ENCODE measurements around the gene CAAP1.

The CAAP1 gene

GRCh38 chr9:26892251-26893029, at the start of gene CAAP1:
CAAP1 (minus strand) TSS chr9:26892802; CDS start chr9:26892715, 87 bp downstream.
- peak within 1 kb of the TSS; percentile 96 for H3K27ac ChIP-seq
- TF ChIP-seq CTCF (conservative IDR thresholded peaks at IDR 0.05), result peak; percentile 70

GRCh38 chr9:26940779-26941178, 48.2 kb upstream of the CAAP1 start:
- no peak for TF ChIP-seq CTCF (conservative IDR thresholded peaks at IDR 0.05)
- H3K27ac ChIP-seq, result no peak overlapping the region

- H3K27ac ChIP-seq, result no peak overlapping the region
- no peak for TF ChIP-seq CTCF (conservative IDR thresholded peaks at IDR 0.05)
Observed at GRCh38 chr9:26939955-26940711, 47.5 kb upstream of the CAAP1 start.

- no peak for TF ChIP-seq CTCF (conservative IDR thresholded peaks at IDR 0.05)
- no peak overlapping the region for H3K27ac ChIP-seq
Observed at GRCh38 chr9:26937816-26938371, 45.3 kb upstream of the CAAP1 start.

- no peak for TF ChIP-seq CTCF (conservative IDR thresholded peaks at IDR 0.05)
- H3K27ac ChIP-seq, result no peak overlapping the region
Observed at GRCh38 chr9:26935847-26936246, 43.2 kb upstream of the CAAP1 start.

GRCh38 chr9:26928902-26929495, 36.4 kb upstream of the CAAP1 start:
- TF ChIP-seq CTCF (conservative IDR thresholded peaks at IDR 0.05), result no peak
- H3K27ac ChIP-seq, result no peak overlapping the region

GRCh38 chr9:26925609-26926008, 33.0 kb upstream of the CAAP1 start:
- no peak for TF ChIP-seq CTCF (conservative IDR thresholded peaks at IDR 0.05)
- no peak overlapping the region for H3K27ac ChIP-seq
